Spinal cord (tissue), 10 donors: Measurements from ENCODE around the gene TMEM178B. TPM values are rescaled to one million over a fixed set of nuclear protein-coding genes. Genes with fewer than 3 reads are reported as not detected.

Experiments
- DNase-seq, 6 donors: peaks; one replicate each; pipeline versions ENCODE4 v3.0.0 to v3.0.0-alpha.2; 2013 to 2015; ENCODE audit warnings: low spot score in 6 of 6, low read depth in 4 of 6
- H3K27ac ChIP-seq: one replicate; pipeline ENCODE4 v1.5.1; 2013; ENCODE audit warnings: low read depth, low read length, control low read depth
- H3K27me3 ChIP-seq: one replicate; pipeline ENCODE4 v1.6.1; 2013; ENCODE audit warnings: low read length; ENCODE audit not compliant: control insufficient read depth, insufficient read depth
- H3K36me3 ChIP-seq: one replicate; pipeline ENCODE4 v1.6.1; 2013; ENCODE audit warnings: low read length; ENCODE audit not compliant: control insufficient read depth, insufficient read depth
- H3K4me1 ChIP-seq: one replicate; pipeline ENCODE4 v1.6.1; 2013; ENCODE audit warnings: low read length; ENCODE audit not compliant: control insufficient read depth, insufficient read depth
- H3K4me3 ChIP-seq: one replicate; pipeline ENCODE4 v1.5.1; 2013; ENCODE audit warnings: low read depth, low read length, control low read depth
- H3K9me3 ChIP-seq: one replicate; pipeline ENCODE4 v1.6.1; 2013; ENCODE audit warnings: low read length; ENCODE audit not compliant: control insufficient read depth, insufficient read depth
- WGBS: methylation state at CpG from one replicate; pipeline ENCODE4 v1.1.5; 2013; ENCODE audit warnings: missing lambda C conversion rate; ENCODE audit not compliant: insufficient coverage; 5-methylcytosine and 5-hydroxymethylcytosine counted together
- polyA plus RNA-seq, 2 donors: library from polyadenylated mRNA; unstranded; fragments of 120-200 nt; gene quantifications; one replicate each; pipeline ENCODE4 v1.2.1, GENCODE V29; 2013; ENCODE audit not compliant: insufficient read length in 2 of 2
- total RNA-seq, 2 donors: library from RNA; depleted of rRNA in 1 of 2; stranded (reverse); fragments of 120-200 nt in 1 of 2; fragments of >200 nt in 1 of 2; gene quantifications; one replicate each; pipeline versions ENCODE4 v1.2.3 to v1.2.4, GENCODE V29; 2013 to 2014
- donor health status: healthy.

The TMEM178B gene
- total and polyA plus RNA-seq, 4 donors, result 24.6 to 71.1 (median 52.1) TPM

DNA sequence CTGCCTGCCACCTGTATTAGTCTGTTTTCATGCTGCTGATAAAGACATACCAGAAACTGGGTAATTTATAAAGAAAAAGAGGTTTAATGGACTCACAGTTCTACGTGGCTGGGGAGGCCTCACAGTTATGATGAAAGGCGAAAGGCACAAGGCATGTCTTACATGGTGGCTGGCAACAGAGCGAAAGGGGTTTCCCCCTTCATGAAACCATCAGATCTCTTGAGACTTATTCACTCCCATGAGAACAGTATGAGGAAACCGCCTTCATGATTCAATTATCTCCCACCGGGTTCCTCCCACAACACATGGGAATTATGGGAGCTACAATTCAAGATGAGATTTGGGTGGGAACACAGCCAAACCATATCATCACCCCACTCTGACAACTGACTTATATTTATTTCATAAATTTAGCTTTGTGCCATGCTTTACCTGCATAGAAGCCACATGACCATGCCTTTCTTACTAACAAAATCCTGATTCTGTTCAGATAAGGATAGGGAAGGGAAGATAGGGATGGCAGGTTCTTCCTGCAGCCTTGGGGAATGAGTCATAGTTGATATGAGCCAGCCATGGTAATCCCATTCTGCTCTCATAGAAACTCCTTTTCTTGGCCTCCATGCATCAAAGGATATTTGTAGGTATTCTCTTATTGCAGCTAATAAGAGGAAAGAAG lies 286.0 kb downstream of the TMEM178B start:
- no peak for DNase-seq
- Histone ChIP-seq H3K4me3 (no peak overlapping the region), H3K36me3 (no peaks in the 10 kb centered on the region), H3K27me3 (no peaks in the 10 kb centered on the region), H3K27ac (no peak overlapping the region), H3K9me3 (no peaks in the 10 kb centered on the region), H3K4me1 (peaks cover 9% of the 10 kb centered on the region)
- WGBS, result no CpG with 5 or more reads among the region's 5 CpGs

DNA sequence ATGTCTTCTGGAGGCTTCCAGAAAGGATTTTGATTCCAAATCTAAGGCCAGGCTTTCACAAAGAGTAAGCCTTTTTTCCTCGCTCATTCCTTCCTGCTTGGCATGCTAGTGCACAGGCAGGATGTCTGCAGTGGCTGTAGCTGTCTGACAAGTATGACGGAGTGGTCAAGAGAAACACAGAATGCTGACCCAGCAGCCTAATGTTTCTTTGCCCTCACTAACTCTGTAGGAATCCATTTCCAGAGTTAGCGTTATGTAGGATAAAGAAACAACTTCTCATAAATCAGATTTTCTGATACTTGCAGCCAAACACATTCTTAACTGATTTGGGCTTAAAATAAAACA lies 286.5 kb downstream of the TMEM178B start:
- Histone ChIP-seq H3K4me1 (peaks cover 9% of the 10 kb centered on the region), H3K4me3 (no peak overlapping the region), H3K9me3 (no peaks in the 10 kb centered on the region), H3K27me3 (no peaks in the 10 kb centered on the region), H3K27ac (no peak overlapping the region), H3K36me3 (no peaks in the 10 kb centered on the region)
- DNase-seq, result peak in 1 of 6 donors; percentile 16
- no CpG with 5 or more reads among the region's 3 CpGs for WGBS

DNA sequence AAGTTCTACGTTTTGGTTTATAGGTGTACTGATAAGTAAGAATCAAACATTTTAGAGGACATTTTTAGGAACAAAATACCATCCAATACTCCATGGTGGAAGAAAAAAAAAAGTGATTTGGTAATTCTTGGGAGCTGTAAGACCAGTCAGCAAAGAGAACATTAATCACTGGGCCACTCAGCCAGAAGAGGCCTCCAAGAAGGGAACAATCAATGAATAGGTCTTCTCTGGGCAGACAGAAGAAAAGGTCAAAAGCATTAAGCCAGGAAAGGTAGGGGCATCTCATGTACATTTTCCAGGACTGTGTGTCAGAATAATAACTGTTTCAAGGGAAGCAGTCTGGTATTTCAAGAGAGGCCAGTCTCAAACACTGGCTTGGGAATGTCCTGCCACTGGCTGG lies 286.9 kb downstream of the TMEM178B start:
- Histone ChIP-seq H3K36me3 (no peaks in the 10 kb centered on the region), H3K9me3 (no peaks in the 10 kb centered on the region), H3K4me1 (peaks cover 9% of the 10 kb centered on the region), H3K27me3 (no peaks in the 10 kb centered on the region), H3K4me3 (no peak overlapping the region), H3K27ac (no peak overlapping the region)
- WGBS, result no CpG with 5 or more reads among the region's 1 CpG
- DNase-seq, result peak in 1 of 6 donors; percentile 13

DNA sequence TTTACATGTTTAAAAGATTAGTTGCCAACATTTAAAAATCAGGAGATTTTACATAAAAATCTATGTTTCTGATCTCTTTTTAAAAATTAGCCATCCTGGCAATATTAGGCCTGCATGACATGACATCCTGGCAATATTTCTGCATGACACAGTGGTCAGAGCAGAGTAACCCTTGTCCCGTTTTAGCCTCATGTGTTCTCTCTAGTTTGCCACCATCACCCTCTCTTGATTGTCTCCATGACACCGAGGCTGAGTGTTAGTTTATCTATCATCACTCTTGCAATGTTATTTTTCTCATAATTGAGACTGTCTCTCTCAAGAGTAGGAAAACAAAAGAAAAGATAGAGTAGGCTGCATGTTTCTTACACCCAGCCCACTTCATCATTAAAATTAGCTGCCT lies 287.6 kb downstream of the TMEM178B start:
- H3K27ac ChIP-seq, result no peak overlapping the region
- no peaks in the 10 kb centered on the region for H3K36me3 ChIP-seq
- H3K4me1 ChIP-seq, result peaks cover 9% of the 10 kb centered on the region
- DNase-seq, result no peak
- no peak overlapping the region for H3K4me3 ChIP-seq
- 67% methylated on average over 1 of the region's 2 CpGs for WGBS
- H3K27me3 ChIP-seq, result no peaks in the 10 kb centered on the region
- H3K9me3 ChIP-seq, result no peaks in the 10 kb centered on the region

DNA sequence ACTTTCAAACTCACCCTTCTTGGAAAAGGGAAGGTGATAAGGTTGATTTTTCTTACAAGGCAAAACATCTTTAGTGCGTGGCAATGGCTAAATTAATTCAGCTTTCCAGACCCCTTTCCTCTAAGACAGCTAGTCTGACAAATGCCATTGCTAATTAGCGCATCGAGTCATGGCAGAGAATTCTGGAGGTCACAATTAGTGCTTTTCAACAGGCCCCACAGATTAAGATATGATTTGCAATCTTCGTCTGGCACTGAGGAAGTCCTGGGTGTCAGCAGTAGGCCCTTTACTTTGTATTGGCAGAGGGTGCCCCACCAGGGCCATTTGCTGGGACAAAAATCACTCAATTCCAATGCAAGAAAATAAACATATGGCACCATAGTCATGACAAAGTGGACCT lies 288.1 kb downstream of the TMEM178B start:
- no peak overlapping the region for H3K4me3 ChIP-seq
- WGBS, result 52% methylated on average over 3 of the region's 4 CpGs
- H3K36me3 ChIP-seq, result no peaks in the 10 kb centered on the region
- H3K9me3 ChIP-seq, result no peaks in the 10 kb centered on the region
- H3K27me3 ChIP-seq, result no peaks in the 10 kb centered on the region
- H3K4me1 ChIP-seq, result peaks cover 9% of the 10 kb centered on the region
- H3K27ac ChIP-seq, result no peak overlapping the region
- DNase-seq, result peak in 1 of 6 donors; percentile 52

DNA sequence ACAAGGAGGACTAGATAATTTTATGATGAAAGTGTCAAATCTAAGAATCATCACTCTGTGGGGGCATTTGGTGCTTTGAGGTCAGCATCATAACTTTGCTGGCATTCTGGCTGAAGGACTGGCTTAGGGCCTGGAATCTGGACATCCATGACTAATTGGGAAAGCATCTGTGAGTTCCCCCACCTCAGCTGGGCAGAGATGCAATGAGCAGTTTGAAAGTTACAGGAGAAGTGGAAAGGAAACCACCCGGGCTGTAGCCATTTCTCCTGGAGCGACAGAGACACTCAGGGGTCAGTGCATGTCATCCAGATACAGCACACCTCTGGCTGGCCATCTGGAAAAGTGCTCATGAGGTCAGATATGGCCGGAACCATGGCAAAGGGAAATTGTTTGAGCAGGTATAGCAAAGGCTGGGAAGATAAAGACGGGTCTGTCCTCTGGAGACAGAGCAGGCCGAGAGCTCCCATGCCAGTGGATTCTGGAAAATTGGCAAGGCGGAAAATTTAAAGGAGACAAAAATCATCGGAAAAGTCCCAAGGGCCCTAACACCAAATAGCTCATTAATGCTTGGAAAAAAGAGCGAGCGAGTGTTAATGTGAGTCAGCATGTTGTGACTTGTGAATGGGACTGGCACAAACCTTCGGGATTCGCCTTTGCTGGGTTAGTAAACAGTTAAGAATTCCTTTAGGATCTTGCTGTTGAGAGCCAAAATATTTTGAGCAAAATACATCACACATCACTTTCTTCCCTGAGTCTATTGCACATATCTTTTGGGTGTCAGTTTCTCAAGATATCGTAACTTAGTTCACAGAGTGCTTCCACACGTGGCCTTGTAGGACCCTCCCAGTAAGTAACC lies 288.9 kb downstream of the TMEM178B start:
- Histone ChIP-seq H3K4me3 (no peak overlapping the region), H3K4me1 (peaks cover 15% of the 10 kb centered on the region), H3K36me3 (no peaks in the 10 kb centered on the region), H3K27ac (no peak overlapping the region), H3K9me3 (no peaks in the 10 kb centered on the region), H3K27me3 (no peaks in the 10 kb centered on the region)
- peak in 1 of 6 donors; percentile 43 for DNase-seq
- WGBS, result 44% methylated on average over 5 of the region's 13 CpGs

DNA sequence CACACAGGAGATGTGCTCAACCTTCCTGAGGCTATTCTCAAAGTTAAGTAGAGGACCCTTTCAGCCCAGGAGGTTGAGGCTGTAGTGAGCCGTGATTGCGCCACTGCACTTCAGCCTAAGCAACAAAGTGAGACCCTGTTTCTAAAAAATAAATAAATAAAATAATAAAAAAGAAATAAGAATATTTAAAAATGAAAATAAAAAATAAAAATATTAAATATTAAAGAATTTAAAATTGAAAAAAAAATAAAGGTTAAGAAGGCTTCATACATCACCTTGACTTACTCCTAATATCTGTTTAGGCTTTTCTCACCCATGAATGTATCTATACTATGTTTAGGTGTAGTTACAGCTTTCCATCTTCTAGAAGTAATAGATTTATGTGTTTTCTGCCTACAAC lies 289.9 kb downstream of the TMEM178B start:
- no peak overlapping the region for H3K27ac ChIP-seq
- peaks cover 18% of the 10 kb centered on the region for H3K4me1 ChIP-seq
- no peaks in the 10 kb centered on the region for H3K9me3 ChIP-seq
- H3K4me3 ChIP-seq, result no peak overlapping the region
- no peak for DNase-seq
- H3K27me3 ChIP-seq, result no peaks in the 10 kb centered on the region
- H3K36me3 ChIP-seq, result no peaks in the 10 kb centered on the region
- no CpG with 5 or more reads among the region's 2 CpGs for WGBS

DNA sequence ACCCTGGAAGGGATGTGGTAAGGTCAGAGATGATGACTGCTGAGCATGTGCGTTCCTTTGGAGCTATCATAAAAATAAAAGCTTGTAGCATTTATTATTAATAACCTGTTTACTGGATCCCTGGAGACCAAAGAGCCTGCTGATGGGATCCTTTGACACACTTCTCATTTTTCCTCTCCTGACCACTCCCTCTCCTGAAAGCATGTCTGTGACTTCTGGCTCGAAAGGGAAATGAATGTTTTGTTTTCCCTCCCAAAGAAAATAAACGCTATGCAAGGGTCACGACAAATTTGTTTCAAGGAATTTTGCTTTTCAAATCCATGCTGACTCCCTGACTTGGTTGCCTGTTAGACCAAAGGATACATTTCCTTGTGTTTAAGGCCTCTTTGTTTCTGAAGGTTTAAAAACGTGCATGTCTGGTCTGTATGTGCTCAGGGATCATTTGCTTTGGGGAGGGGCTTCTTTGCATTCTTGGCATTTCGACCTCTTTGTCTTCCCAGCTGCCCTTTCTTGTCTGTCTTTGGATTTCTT lies 292.3 kb downstream of the TMEM178B start:
- WGBS, result no CpG with 5 or more reads among the region's 6 CpGs
- Histone ChIP-seq H3K27me3 (no peaks in the 10 kb centered on the region), H3K36me3 (no peaks in the 10 kb centered on the region), H3K4me3 (no peak overlapping the region), H3K4me1 (peaks cover 29% of the 10 kb centered on the region), H3K9me3 (no peaks in the 10 kb centered on the region), H3K27ac (peak overlapping the region; percentile 61)
- DNase-seq, result peak in 2 of 6 donors; percentile 45 to 58

DNA sequence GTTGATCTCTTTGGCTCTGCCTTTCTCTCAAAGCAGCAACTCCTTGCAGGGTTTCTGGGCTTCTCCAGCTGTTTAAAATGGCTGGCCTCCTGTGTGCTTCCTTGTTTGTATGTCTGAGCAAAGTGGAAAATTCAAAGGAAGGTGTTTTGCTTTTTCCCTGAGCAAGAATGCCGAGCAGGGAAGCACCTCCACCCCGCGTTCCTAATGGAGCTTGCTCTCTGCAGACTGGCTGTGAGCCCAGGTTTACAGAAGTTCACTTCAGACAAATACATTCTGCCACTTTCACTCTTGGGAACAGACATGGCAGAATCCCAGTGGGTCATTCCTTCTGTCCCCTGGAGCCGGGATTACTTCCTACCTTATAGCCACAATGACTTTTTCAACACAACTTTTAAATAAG lies 295.6 kb downstream of the TMEM178B start:
- no peaks in the 10 kb centered on the region for H3K36me3 ChIP-seq
- H3K4me3 ChIP-seq, result no peak overlapping the region
- no peaks in the 10 kb centered on the region for H3K9me3 ChIP-seq
- WGBS, result 4% methylated on average over 3 of the region's 4 CpGs
- DNase-seq, result peak in 5 of 6 donors; percentile 42 to 81 (median 49)
- no peaks in the 10 kb centered on the region for H3K27me3 ChIP-seq
- H3K27ac ChIP-seq, result peak overlapping the region; percentile 72
- peaks cover 23% of the 10 kb centered on the region for H3K4me1 ChIP-seq
